HG03571 (cell line): ENCODE data around the gene CABLES2.
"Not testable (repeated sequence)": the region's sequence is repeated elsewhere in the genome, so short reads cannot be mapped to it uniquely, and the experiment has no call there.

Source experiments
- ATAC-seq: cut with Tn5 transposase; IDR thresholded peaks from one replicate; pipeline ENCODE4 v1.9.1; 2021; ENCODE audit not compliant: unreplicated experiment

CABLES2 gene

DNA sequence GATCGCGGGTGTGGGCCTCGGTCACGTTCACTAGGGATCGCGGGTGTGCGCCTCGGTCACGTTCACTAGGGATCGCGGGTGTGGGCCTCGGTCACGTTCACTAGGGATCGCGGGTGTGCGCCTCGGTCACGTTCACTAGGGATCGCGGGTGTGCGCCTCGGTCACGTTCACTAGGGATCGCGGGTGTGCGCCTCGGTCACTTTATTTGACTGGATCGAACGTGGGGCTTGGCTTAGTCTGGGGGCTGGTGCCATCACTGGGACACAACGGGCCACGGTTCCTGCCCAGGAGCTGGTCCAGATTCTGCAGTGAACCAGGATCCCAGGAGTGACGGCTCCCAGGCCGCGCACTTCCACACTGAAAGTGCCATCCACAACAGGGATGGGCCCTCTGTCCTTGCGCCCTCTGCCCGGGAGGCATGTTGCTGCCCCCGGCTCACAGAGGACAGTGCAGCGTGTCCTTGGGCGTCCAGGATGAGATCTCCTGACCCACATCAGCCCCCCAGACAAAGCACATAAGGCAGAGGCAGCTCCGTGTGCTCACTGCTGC is 33.4 kb downstream of the CABLES2 start:
- ATAC-seq: not testable (repeated sequence)

- ATAC-seq: no peak
Measured at GRCh38 chr20:62372042-62372993, 34.8 kb downstream of the CABLES2 start.

DNA sequence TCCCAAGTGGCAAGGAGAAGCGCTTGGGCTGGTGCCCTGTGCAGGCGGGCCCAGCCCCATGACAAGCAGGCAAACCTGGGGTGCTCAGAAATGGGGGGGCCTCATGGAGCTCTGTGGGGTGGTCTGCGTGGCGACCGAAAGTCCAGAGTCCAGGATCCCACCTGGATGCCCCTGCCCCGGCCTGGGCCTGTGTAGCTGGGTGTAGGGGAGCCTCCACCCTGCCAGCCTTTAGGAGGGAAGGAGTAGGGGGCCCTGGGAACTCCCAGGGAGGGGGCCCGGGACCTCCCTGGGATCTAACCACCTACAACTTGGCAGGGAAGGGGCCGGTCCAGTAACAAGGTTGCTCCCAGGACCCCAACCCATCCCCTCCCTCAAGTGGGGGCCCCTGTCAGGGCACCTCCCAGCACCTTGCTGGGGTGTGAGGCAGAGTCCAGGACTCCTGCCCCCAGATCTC is 35.5 kb downstream of the CABLES2 start:
- ATAC-seq: no peak

- ATAC-seq: no peak
Measured at GRCh38 chr20:62370807-62371587, 36.1 kb downstream of the CABLES2 start.

- no peak for ATAC-seq
Measured at GRCh38 chr20:62370115-62370806, 36.8 kb downstream of the CABLES2 start.

DNA sequence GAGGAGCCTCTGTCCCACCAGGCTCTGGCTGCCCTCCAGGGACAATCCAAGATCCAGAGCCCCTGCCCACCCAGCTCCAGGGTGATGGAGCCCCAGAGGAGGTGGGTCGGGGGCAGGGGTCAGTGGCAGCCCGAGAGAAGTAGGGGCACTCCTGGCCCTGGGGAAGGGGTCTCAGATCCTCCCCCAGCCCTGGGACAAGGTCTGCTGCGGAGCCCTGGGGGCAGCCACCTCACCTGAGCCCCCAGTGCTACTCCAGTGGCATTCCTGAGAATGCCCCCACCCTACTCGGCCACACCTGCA is 37.3 kb downstream of the CABLES2 start:
- no peak for ATAC-seq

- no peak for ATAC-seq
Measured at GRCh38 chr20:62368976-62369814, 37.9 kb downstream of the CABLES2 start.

GRCh38 chr20:62368392-62368975 is 38.6 kb downstream of the CABLES2 start:
- no peak for ATAC-seq

GRCh38 chr20:62367633-62368391 is 39.3 kb downstream of the CABLES2 start:
- ATAC-seq: no peak

- no peak for ATAC-seq
Measured at GRCh38 chr20:62367136-62367632, 39.9 kb downstream of the CABLES2 start, which contains the start of gene LAMA5. Gene LAMA5, minus strand, starts transcription at chr20:62367312. Its CDS starts 67 bp downstream, at chr20:62367245.

DNA sequence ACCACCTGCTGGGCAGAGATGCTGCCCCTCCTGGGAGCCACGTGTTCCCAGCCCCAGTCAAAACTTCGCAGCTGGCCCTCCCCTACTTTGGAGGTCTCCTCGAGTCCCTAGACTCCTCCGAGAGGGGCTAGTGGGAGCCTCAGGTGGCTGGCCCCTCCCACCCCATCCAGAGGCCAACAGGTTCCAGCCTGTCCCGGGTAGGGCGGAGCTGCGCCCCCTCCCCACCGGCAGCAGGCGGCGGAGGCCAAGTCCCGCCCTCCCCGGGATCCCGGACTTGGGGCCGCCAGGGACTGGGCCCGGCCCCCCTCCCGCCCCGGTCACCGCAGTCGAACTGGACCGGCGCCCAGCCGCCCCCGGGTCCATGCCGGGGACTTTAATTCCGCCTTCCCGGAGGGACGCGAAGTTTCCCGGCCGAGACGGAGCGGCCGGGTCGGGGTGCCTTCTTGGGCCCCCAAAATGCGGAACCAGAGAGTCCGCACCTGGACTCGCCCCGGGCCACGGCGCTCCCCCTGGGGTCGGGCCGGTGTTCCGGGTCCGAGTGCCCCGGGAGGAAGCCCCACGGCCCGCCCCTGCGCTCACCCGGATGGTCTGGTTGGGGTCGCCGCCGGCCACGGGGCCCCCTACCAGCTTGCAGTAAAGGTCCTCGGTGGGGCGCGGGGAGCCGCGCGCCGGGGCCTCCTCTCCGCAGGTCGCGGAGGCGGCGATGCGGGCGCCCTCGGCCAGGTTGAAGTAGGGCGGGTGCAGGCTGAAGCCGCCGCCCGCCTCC is 40.5 kb downstream of the CABLES2 start:
- no peak for ATAC-seq

DNA sequence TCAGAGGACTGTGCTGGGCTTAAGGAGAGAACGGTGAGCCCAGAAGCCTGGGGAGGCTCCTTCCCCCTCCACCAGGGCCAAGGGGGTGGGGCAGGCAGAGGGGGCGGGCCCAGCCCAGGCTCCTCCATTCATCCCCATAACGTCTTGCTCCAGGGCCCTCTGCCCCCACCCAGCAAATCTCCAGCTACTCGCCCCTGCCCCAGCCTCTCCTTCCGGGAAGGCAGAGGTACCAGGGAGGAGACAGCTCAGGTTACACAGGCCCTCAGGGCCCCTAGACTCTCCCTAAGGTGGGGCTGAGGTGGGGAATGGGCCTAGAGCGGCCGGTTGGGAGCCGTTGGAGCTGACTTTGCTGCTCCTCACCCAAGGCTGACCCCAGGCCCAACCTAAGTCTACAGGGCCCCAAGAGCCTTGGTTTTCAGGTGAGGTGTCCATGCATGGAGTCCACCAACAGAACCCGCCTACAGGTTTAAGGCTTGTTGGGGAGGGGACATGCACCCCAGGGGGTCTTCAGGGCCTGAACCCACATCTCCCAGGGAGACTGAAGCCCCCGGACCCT is 41.2 kb downstream of the CABLES2 start:
- ATAC-seq: no peak

- no peak for ATAC-seq
Measured at GRCh38 chr20:62364911-62365736, 42.0 kb downstream of the CABLES2 start.

GRCh38 chr20:62363920-62364851 is 42.9 kb downstream of the CABLES2 start:
- no peak for ATAC-seq

DNA sequence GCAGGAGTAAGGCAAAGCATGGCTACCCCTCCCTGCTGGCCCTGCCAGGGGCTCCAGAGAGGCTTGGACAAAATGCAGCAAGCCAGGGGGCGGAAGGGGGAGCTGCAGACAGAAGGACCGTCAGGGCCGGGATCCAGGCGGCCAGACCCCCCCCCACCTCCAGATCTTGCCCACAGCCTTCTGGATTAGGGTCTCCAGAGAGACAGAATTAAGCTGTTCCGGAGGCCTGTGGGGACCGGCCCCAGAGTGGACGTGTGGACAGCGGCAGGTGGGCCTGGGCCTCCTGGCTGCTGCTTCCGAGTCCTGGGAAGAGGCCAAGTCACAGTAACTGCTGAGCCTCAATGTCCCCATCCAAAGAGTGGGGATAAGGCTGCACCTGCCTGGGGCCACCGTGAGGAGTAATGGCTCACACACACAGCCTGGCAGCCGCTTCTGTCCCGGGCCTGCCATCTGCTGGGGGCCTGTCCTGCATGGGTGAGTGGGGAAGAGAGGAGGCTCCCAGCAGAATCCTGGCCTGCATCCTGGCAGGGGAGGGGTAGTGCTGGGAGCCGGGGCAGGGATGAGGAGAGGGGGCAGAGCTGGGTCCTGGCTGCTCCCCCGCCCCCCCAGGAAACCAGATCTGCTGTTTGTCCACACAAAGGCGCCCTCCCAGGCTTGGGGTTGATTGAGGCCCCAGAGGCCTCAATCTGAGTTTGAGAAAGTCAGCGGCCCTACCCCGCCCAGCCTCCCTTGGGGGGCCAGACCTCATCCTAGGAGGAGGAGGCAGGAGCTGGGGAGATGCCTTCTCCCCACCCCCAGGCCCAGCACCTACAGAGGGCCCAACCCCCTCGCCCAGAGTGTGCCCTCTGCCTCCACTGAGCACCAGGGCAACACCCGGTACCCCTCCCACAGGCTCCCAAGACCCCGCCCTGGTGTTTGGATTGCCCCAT is 43.8 kb downstream of the CABLES2 start:
- ATAC-seq: no peak
